Measurements from ENCODE around the gene GPR89A. TPM values are rescaled to one million over a fixed set of nuclear protein-coding genes. Genes with fewer than 3 reads are reported as not detected.
"Not testable (repeated sequence)": the region's sequence is repeated elsewhere in the genome, so short reads cannot be mapped to it uniquely, and the experiment has no call there.

GPR89A gene
- total RNA-seq, 1 experiment from 2014 or later, result 27.2 TPM

GRCh38 chr1:145717833-145718232 is 110.0 kb downstream of the GPR89A start (continued):
- TF ChIP-seq E2F1 (CRISPR knock-in tag; IDR thresholded peaks at IDR 0.05) (no peak), PRRX2 (CRISPR knock-in tag; IDR thresholded peaks at IDR 0.05) (no peak), NFYB (CRISPR knock-in tag; conservative IDR thresholded peaks at IDR 0.05; ENCODE audit: low read depth) (no peak), GTF2I (CRISPR knock-in tag; conservative IDR thresholded peaks at IDR 0.05) (no peak), ELF4 (CRISPR knock-in tag; IDR thresholded peaks at IDR 0.05; ENCODE audit: low read depth) (no peak), EMX1 (CRISPR knock-in tag; IDR thresholded peaks at IDR 0.05) (no peak), ZNF317 (CRISPR knock-in tag; IDR thresholded peaks at IDR 0.05; ENCODE audit: borderline replicate concordance, low read depth) (no peak), ZBTB43 (CRISPR knock-in tag; IDR thresholded peaks at IDR 0.05) (no peak), MXD4 (CRISPR knock-in tag; IDR thresholded peaks at IDR 0.05; ENCODE audit: borderline replicate concordance) (no peak)

- H3K9me3 Mint-ChIP-seq; POLR2A ChIA-PET; DNase-seq (ENCODE audit: low spot score): not testable (repeated sequence)
These were observed 110.7 kb downstream of the GPR89A start for GRCh38 chr1:145718465-145718864.

GRCh38 chr1:145719230-145720079 is 111.7 kb downstream of the GPR89A start, which contains the start of gene CD160:
Gene CD160, plus strand, starts transcription at chr1:145719499. Its CDS starts 8,829 bp downstream, at chr1:145728328.
- Mint-ChIP-seq H3K27me3 (ENCODE audit: low read depth) (peaks cover 28% of the 10 kb centered on the region), H3K27ac (no peak within 1 kb of the TSS), H3K4me1 (peaks cover 8% of the 10 kb centered on the region), H3K4me3 (no peak within 1 kb of the TSS), H3K9me3 (no peaks in the 10 kb centered on the region), H3K36me3 (no peaks in the 10 kb centered on the region)
- ChIA-PET POLR2A (no interaction called here), CTCF (no interaction called here)
- DNase-seq (ENCODE audit: low spot score) (no peak), ATAC-seq (no peak)
- TF ChIP-seq E2F4 (CRISPR knock-in tag; IDR thresholded peaks at IDR 0.05; ENCODE audit: borderline replicate concordance, low read depth) (no peak), ZSCAN18 (CRISPR knock-in tag; IDR thresholded peaks at IDR 0.05) (no peak), ZNF121 (CRISPR knock-in tag; IDR thresholded peaks at IDR 0.05) (no peak), ZNF281 (CRISPR knock-in tag; IDR thresholded peaks at IDR 0.05) (no peak), JUN (CRISPR knock-in tag; IDR thresholded peaks at IDR 0.05) (no peak), CTCF (IDR thresholded peaks at IDR 0.05) (no peak), NR2C2 (CRISPR knock-in tag; IDR thresholded peaks at IDR 0.05) (no peak)

More at GRCh38 chr1:145718465-145718864, 110.7 kb downstream of the GPR89A start:
- H3K27me3 Mint-ChIP-seq (ENCODE audit: low read depth), result peaks cover 28% of the 10 kb centered on the region
- H3K36me3 Mint-ChIP-seq, ATAC-seq, H3K4me3 Mint-ChIP-seq, H3K4me1 Mint-ChIP-seq, H3K27ac Mint-ChIP-seq, CTCF ChIA-PET: not testable (repeated sequence)

Data from WTC11 (cell line).